SIG-M5 treated with dmso at 0.1 percent for 504 hours (cell line): Measurements from ENCODE around the gene JAM2.
"Not testable (repeated sequence)": the region's sequence is repeated elsewhere in the genome, so short reads cannot be mapped to it uniquely, and the experiment has no call there.

Source experiments
- DNase-seq: peaks from one replicate; lab custom pipeline; 2025; ENCODE audit not compliant: unreplicated experiment; lab: John Stamatoyannopoulos, UW

JAM2 gene

GRCh38 chr21:25638660-25639550 lies at the start of gene JAM2:
Gene JAM2, plus strand, starts transcription at chr21:25639258. Its CDS starts 564 bp downstream, at chr21:25639822.
- peak; percentile 40 for DNase-seq

- no peak for DNase-seq
These were observed 49.2 kb upstream of the JAM2 start for GRCh38 chr21:25589887-25590286.

GRCh38 chr21:25607151-25608043 lies 31.7 kb upstream of the JAM2 start, which contains the start of gene MRPL39:
Gene MRPL39, minus strand, starts transcription at chr21:25607481. Its CDS starts 6 bp downstream, at chr21:25607475.
- peak; percentile 86 for DNase-seq

- DNase-seq: peak; percentile 88
These were observed 30.9 kb upstream of the JAM2 start for GRCh38 chr21:25608044-25608737.

- no peak for DNase-seq
These were observed 24.6 kb upstream of the JAM2 start for GRCh38 chr21:25614441-25614840.

GRCh38 chr21:25615880-25616279 lies 23.2 kb upstream of the JAM2 start:
- DNase-seq: no peak

GRCh38 chr21:25619198-25619597 lies 19.9 kb upstream of the JAM2 start:
- no peak for DNase-seq

GRCh38 chr21:25624511-25624910 lies 14.5 kb upstream of the JAM2 start:
- no peak for DNase-seq

- DNase-seq: no peak
These were observed 14.0 kb upstream of the JAM2 start for GRCh38 chr21:25625036-25625435.

GRCh38 chr21:25625776-25626555 lies 13.1 kb upstream of the JAM2 start:
- not testable (repeated sequence) for DNase-seq

GRCh38 chr21:25626757-25627156 lies 12.3 kb upstream of the JAM2 start:
- DNase-seq: peak; percentile 35

GRCh38 chr21:25632296-25632695 lies 6.8 kb upstream of the JAM2 start:
- no peak for DNase-seq

GRCh38 chr21:25635310-25635709 lies 3.7 kb upstream of the JAM2 start:
- DNase-seq: no peak

GRCh38 chr21:25636727-25637126 lies 2.3 kb upstream of the JAM2 start:
- peak; percentile 18 for DNase-seq

GRCh38 chr21:25637851-25638659 lies 1.0 kb upstream of the JAM2 start:
- DNase-seq: no peak

GRCh38 chr21:25639551-25640201 lies 618 bp downstream of the JAM2 start:
- DNase-seq: no peak

- DNase-seq: no peak
These were observed 1.3 kb downstream of the JAM2 start for GRCh38 chr21:25640202-25640942.

GRCh38 chr21:25640943-25641292 lies 1.9 kb downstream of the JAM2 start:
- DNase-seq: no peak
